Dedifferentiated amniotic fluid mesenchymal stem cell (primary cell): ENCODE data around the gene ERICH3.

Experiments used
- DNase-seq: peaks from one replicate; pipeline ENCODE4 v3.0.0-alpha.2; 2016; ENCODE audit errors: extremely low spot score

The ERICH3 gene

GRCh38 chr1:74587888-74588287, 85.7 kb downstream of the ERICH3 start:
- no peak for DNase-seq

- DNase-seq: no peak
Measured at GRCh38 chr1:74586253-74586897, 87.2 kb downstream of the ERICH3 start.

GRCh38 chr1:74584185-74584584, 89.4 kb downstream of the ERICH3 start:
- DNase-seq: no peak

GRCh38 chr1:74583397-74583796, 90.2 kb downstream of the ERICH3 start:
- DNase-seq: no peak

GRCh38 chr1:74579425-74579824, 94.2 kb downstream of the ERICH3 start:
- DNase-seq: no peak

GRCh38 chr1:74578101-74578500, 95.5 kb downstream of the ERICH3 start:
- DNase-seq: no peak

GRCh38 chr1:74571891-74572290, 101.7 kb downstream of the ERICH3 start:
- no peak for DNase-seq

GRCh38 chr1:74571493-74571800, 102.1 kb downstream of the ERICH3 start:
- no peak for DNase-seq

- DNase-seq: no peak
Measured at GRCh38 chr1:74570797-74571492, 102.6 kb downstream of the ERICH3 start.

- no peak for DNase-seq
Measured at GRCh38 chr1:74549932-74550331, 123.7 kb downstream of the ERICH3 start.

- DNase-seq: no peak
Measured at GRCh38 chr1:74548961-74549750, 124.4 kb downstream of the ERICH3 start.

GRCh38 chr1:74545821-74546220, 127.8 kb downstream of the ERICH3 start:
- no peak for DNase-seq

GRCh38 chr1:74534241-74534640, 139.4 kb downstream of the ERICH3 start:
- DNase-seq: peak; percentile 35

GRCh38 chr1:74531796-74532195, 141.8 kb downstream of the ERICH3 start:
- DNase-seq: no peak

GRCh38 chr1:74530892-74531291, 142.7 kb downstream of the ERICH3 start:
- DNase-seq: no peak

GRCh38 chr1:74528123-74528522, 145.5 kb downstream of the ERICH3 start:
- no peak for DNase-seq

- DNase-seq: no peak
Measured at GRCh38 chr1:74526708-74527107, 146.9 kb downstream of the ERICH3 start.

- DNase-seq: no peak
Measured at GRCh38 chr1:74523873-74524480, 149.6 kb downstream of the ERICH3 start.

GRCh38 chr1:74522148-74522547, 151.4 kb downstream of the ERICH3 start:
- no peak for DNase-seq
